Hepatocyte (in vitro differentiated cells): Measurements from ENCODE around the gene STX7.

Experiments
- CTCF ChIP-seq: fragments of 200-600 bp; sonication (generic); IDR thresholded peaks from 2 replicates; pipeline ENCODE4 v1.5.1; 2016; ENCODE audit warnings: antibody characterized with exemption, mild to moderate bottlenecking; ENCODE audit not compliant: poor library complexity
- EZH2 ChIP-seq: fragments of 200-600 bp; sonication (generic); IDR thresholded peaks from 2 replicates; pipeline ENCODE4 v1.6.1; 2016; ENCODE audit warnings: antibody characterized with exemption, mild to moderate bottlenecking, borderline replicate concordance
- EZH2phosphoT487 ChIP-seq: fragments of 200-600 bp; sonication (generic); IDR thresholded peaks from one replicate; pipeline ENCODE4 v1.6.1; 2018; ENCODE audit warnings: antibody characterized with exemption, mild to moderate bottlenecking, low read depth, moderate library complexity; ENCODE audit not compliant: unreplicated experiment, severe bottlenecking

DNA sequence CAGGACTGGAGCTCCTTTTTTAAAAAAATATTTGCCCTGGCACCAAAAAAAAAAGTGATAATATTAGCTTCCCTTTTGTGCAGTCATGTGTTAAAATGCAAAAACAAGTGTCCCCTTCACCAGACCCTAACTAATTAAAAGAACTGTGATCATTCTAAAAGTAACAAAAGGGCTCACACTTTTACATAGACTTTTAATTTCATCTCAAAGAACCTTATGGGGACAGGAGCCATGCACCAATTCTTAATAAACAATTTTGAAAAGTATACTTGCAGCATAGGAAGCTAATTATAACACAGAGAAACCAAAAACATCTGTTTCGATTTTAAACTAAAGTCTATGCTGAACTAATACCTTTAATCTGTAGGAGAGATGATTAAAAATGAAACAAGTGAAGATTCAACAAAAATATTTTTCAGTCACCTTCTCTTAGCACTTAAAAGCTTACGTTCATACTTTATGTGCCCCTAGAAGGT lies 17.3 kb downstream of the STX7 start:
- TF ChIP-seq CTCF, result no peak
- no peak for TF ChIP-seq EZH2
- TF ChIP-seq EZH2phosphoT487, result no peak
